ENCODE results near the gene KRTAP10-1.

DNA sequence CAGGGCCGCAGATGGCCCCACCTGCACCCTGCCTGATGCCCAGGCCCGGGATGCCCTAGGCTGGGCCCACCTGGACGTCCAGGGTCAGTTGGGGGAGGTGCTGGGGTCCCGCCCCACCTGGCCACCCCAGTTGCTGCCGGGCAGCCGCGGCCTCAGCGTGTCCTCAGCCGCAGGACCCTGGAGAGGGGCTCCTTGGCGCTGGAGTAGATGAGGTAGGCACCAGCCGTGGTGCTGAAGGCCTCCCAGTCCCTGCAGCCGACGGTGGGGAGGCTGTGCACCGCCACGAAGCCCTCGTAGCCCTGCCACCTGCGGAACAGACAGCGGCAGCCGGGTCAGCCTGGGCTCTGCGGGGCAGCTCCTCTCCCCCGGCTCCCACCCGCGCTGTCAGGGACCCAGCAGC is 40.4 kb downstream of the KRTAP10-1 start:
- TF ChIP-seq EZH2 (IDR thresholded peaks at IDR 0.05), result no peak
- TF ChIP-seq POLR2AphosphoS5 (IDR thresholded peaks at IDR 0.05; ENCODE audit: borderline replicate concordance, low read depth, low read length), result no peak
